ENCODE data around the gene DOCK4.

Gene DOCK4

GRCh38 chr7:112058686-112059085 is 147.5 kb downstream of the DOCK4 start:
- no peak for TF ChIP-seq CTCF (IDR thresholded peaks at IDR 0.05; ENCODE audit: extremely low read depth, missing control alignments)
- DNase-seq (ENCODE audit: low spot score) = no peak

GRCh38 chr7:112056409-112056808 is 149.8 kb downstream of the DOCK4 start:
- DNase-seq (ENCODE audit: low spot score) = peak; percentile 25
- no peak for TF ChIP-seq CTCF (IDR thresholded peaks at IDR 0.05; ENCODE audit: extremely low read depth, missing control alignments)

- no peak for TF ChIP-seq CTCF (IDR thresholded peaks at IDR 0.05; ENCODE audit: extremely low read depth, missing control alignments)
- no peak for DNase-seq (ENCODE audit: low spot score)
Observed at GRCh38 chr7:112053737-112054069, 152.5 kb downstream of the DOCK4 start.

GRCh38 chr7:112052993-112053736 is 153.0 kb downstream of the DOCK4 start:
- no peak for TF ChIP-seq CTCF (IDR thresholded peaks at IDR 0.05; ENCODE audit: extremely low read depth, missing control alignments)
- DNase-seq (ENCODE audit: low spot score) = no peak

GRCh38 chr7:112052498-112052897 is 153.7 kb downstream of the DOCK4 start:
- no peak for DNase-seq (ENCODE audit: low spot score)

GRCh38 chr7:112050250-112050881 is 155.8 kb downstream of the DOCK4 start:
- no peak for TF ChIP-seq CTCF (IDR thresholded peaks at IDR 0.05; ENCODE audit: extremely low read depth, missing control alignments)
- DNase-seq (ENCODE audit: low spot score) = no peak

More at GRCh38 chr7:112052498-112052897, 153.7 kb downstream of the DOCK4 start:
- TF ChIP-seq CTCF (IDR thresholded peaks at IDR 0.05; ENCODE audit: extremely low read depth, missing control alignments) = no peak

GRCh38 chr7:112049555-112050249 is 156.5 kb downstream of the DOCK4 start:
- DNase-seq (ENCODE audit: low spot score) = no peak
- TF ChIP-seq CTCF (IDR thresholded peaks at IDR 0.05; ENCODE audit: extremely low read depth, missing control alignments) = no peak
